Measurements from ENCODE around the gene HIVEP3.

HIVEP3 gene

DNA sequence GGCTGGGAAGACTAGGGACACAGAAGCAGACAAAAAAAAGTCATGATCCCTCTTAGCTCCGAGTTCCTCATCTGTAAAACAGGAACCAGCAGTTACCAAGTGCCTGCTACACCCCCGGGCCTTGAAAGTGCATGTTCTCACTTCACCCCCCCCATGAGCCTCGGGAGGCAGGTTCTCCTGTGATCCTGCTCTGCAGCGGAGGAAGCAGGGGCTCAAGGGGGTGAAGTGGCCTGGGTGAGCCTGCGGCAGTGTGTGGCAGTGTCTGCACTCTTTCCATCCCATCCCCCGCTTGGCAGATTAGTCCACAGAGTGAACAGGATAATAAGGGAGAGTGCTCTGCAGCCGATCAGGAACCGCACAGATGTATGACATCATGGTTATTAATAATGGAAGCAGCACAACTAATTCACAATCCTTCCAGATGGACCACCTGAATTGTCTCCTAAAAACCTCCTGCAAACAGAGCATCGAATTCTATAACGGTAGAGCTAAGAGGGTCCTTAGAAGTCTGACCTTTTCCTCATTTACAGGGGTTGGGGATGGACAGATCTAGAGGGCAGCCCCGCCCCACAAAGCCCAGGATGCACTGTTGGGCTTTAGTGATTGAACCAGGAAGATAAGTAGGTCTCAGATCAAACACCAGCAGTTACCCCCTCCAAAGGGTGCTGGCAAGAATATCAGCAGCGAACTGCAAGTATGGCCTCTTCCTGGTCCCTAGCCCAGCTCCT lies 260.1 kb downstream of the HIVEP3 start:
- Histone ChIP-seq H3K9me3 (ENCODE audit: control insufficient read depth in 2 of 2, low read length in 2 of 2) (no peaks in the 10 kb centered on the region), H3K36me3 (ENCODE audit: control insufficient read depth in 2 of 2, insufficient read depth in 2 of 2, low read length in 2 of 2) (no peaks in the 10 kb centered on the region), H3K9ac (ENCODE audit: low read length in 2 of 2) (no peak overlapping the region), H3K4me3 (ENCODE audit: low read length in 2 of 2) (no peak overlapping the region), H3K27ac (ENCODE audit: low read length) (no peak overlapping the region), H3K27me3 (ENCODE audit: control insufficient read depth in 1 of 2, insufficient read depth in 2 of 2, low read length in 2 of 2) (peaks cover 0 to 2% of the 10 kb centered on the region in 2 donors), H3K4me1 (ENCODE audit: control insufficient read depth, insufficient read depth, low read length) (peaks cover 9% of the 10 kb centered on the region)

DNA sequence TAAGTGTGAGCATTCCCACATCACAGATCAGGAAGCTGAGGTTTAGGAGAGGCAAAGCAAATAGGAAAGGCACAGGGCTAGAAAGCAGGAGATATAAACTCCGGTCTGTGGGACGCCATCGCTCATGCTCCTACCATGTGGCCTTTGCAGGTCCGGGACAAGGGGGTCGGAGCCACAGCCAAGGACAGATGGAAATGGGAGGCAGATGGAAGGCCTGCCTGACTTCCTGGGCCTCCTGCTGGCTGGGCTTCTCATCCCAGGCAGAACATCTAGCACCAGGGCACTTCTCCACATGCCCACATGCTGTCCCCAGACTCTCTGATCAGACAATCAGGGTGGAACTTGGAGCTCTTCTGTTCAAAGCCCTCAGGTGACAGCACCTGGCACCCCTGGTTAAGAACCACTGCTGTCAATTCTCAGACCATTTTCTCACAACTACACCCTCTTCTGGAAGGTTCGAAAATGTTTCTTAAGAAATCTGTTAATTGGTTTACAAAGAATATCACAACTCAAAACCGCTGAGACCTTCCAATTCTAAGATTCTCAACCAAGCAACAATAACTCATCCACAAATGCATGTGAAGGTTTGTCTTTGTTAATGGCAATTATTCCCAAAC lies 260.9 kb downstream of the HIVEP3 start:
- H3K27me3 ChIP-seq (ENCODE audit: control insufficient read depth in 1 of 2, insufficient read depth in 2 of 2, low read length in 2 of 2) = peaks cover 0 to 2% of the 10 kb centered on the region in 2 donors
- no peak overlapping the region for H3K27ac ChIP-seq (ENCODE audit: low read length)

DNA sequence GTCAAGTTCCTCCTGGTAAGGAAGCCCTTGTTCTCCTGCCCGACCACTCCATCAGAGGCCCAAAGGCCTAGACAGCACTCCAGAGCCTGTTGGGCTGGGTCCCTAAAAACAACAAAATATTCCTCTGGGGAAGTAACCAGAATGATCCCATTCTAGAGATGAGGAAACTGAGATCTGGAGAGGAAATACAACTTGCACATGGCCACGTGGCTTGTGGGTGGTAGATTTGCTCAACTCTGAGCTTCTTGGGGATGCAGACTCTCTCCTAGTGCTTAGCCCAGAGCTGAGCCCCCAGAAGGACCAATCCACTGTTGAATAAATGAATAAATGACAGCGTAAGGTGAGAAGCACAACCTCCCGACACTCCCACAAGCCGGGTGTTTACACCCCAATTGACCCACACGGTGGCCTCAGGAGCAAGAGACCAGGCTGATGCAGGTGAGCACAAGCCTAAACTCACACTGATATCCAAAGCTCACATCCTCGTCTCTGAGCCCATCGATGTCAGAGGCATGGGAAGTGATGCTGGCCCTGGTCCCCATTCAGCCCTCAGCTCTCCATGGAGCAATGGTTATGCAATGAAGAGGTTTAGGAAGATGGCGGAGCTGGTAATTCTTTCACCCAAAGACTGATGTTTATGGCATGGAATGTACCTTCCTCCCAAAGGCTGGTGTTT lies 261.8 kb downstream of the HIVEP3 start:
- Histone ChIP-seq H3K9ac (ENCODE audit: low read length in 2 of 2) (no peak overlapping the region), H3K9me3 (ENCODE audit: control insufficient read depth in 2 of 2, low read length in 2 of 2) (no peaks in the 10 kb centered on the region), H3K4me1 (ENCODE audit: control insufficient read depth, insufficient read depth, low read length) (peaks cover 9% of the 10 kb centered on the region), H3K27me3 (ENCODE audit: control insufficient read depth in 1 of 2, insufficient read depth in 2 of 2, low read length in 2 of 2) (peaks cover 0 to 2% of the 10 kb centered on the region in 2 donors), H3K27ac (ENCODE audit: low read length) (no peak overlapping the region), H3K4me3 (ENCODE audit: low read length in 2 of 2) (no peak overlapping the region), H3K36me3 (ENCODE audit: control insufficient read depth in 2 of 2, insufficient read depth in 2 of 2, low read length in 2 of 2) (no peaks in the 10 kb centered on the region)

More for the DNA sequence above, 260.9 kb downstream of the HIVEP3 start:
- H3K36me3 ChIP-seq (ENCODE audit: control insufficient read depth in 2 of 2, insufficient read depth in 2 of 2, low read length in 2 of 2) = no peaks in the 10 kb centered on the region
- H3K4me1 ChIP-seq (ENCODE audit: control insufficient read depth, insufficient read depth, low read length) = peaks cover 9% of the 10 kb centered on the region
- H3K9ac ChIP-seq (ENCODE audit: low read length in 2 of 2) = no peak overlapping the region
- no peaks in the 10 kb centered on the region for H3K9me3 ChIP-seq (ENCODE audit: control insufficient read depth in 2 of 2, low read length in 2 of 2)
- H3K4me3 ChIP-seq (ENCODE audit: low read length in 2 of 2) = no peak overlapping the region

DNA sequence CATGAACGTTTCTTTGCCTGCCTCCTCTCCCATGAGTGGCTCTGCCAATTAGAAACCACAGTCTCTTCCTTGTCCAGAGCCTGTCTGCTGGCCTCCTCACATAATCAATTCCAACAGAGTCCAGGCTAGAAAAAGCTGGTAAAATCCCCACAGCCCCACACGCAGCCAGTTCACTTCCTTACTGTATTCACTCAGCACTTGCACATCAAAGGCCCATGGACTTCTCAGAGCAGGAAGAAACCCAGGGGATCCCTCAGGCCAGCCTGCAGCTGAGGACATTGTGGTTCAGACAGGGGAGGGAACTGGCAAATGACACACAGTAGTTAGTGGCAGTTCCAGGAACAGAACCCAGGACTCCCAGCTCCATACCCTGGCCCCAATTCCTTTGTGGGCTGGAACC lies 262.7 kb downstream of the HIVEP3 start:
- H3K4me1 ChIP-seq (ENCODE audit: control insufficient read depth, insufficient read depth, low read length) = peaks cover 2% of the 10 kb centered on the region
- H3K4me3 ChIP-seq (ENCODE audit: low read length in 2 of 2) = no peak overlapping the region
- H3K9ac ChIP-seq (ENCODE audit: low read length in 2 of 2) = no peak overlapping the region
- H3K9me3 ChIP-seq (ENCODE audit: control insufficient read depth in 2 of 2, low read length in 2 of 2) = no peaks in the 10 kb centered on the region
- H3K27ac ChIP-seq (ENCODE audit: low read length) = no peak overlapping the region
- H3K27me3 ChIP-seq (ENCODE audit: control insufficient read depth in 1 of 2, insufficient read depth in 2 of 2, low read length in 2 of 2) = peaks cover 0 to 2% of the 10 kb centered on the region in 2 donors
- no peaks in the 10 kb centered on the region for H3K36me3 ChIP-seq (ENCODE audit: control insufficient read depth in 2 of 2, insufficient read depth in 2 of 2, low read length in 2 of 2)

DNA sequence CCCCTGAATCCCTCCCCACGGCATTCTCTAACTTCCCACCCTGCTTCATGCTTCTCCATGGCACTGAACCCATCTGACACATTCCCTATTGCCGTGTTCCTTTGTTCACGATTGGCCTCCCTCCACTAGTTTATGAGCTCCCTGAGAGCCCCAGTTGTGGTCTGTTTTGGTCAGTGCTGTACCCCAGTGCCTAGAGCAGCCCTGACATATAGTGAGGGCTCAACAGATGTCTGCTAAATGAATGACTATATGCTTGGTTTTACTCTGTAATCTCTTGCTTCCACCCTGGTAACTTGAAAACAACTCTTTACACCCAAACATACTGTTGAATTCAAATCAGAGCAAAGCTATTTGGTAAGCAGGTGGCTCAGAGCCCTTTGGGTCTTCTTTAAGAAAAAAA lies 263.1 kb downstream of the HIVEP3 start:
- Histone ChIP-seq H3K4me1 (ENCODE audit: control insufficient read depth, insufficient read depth, low read length) (no peaks in the 10 kb centered on the region), H3K27ac (ENCODE audit: low read length) (no peak overlapping the region), H3K27me3 (ENCODE audit: control insufficient read depth in 1 of 2, insufficient read depth in 2 of 2, low read length in 2 of 2) (peaks cover 0 to 2% of the 10 kb centered on the region in 2 donors), H3K4me3 (ENCODE audit: low read length in 2 of 2) (no peak overlapping the region), H3K36me3 (ENCODE audit: control insufficient read depth in 2 of 2, insufficient read depth in 2 of 2, low read length in 2 of 2) (no peaks in the 10 kb centered on the region), H3K9ac (ENCODE audit: low read length in 2 of 2) (no peak overlapping the region), H3K9me3 (ENCODE audit: control insufficient read depth in 2 of 2, low read length in 2 of 2) (no peaks in the 10 kb centered on the region)

DNA sequence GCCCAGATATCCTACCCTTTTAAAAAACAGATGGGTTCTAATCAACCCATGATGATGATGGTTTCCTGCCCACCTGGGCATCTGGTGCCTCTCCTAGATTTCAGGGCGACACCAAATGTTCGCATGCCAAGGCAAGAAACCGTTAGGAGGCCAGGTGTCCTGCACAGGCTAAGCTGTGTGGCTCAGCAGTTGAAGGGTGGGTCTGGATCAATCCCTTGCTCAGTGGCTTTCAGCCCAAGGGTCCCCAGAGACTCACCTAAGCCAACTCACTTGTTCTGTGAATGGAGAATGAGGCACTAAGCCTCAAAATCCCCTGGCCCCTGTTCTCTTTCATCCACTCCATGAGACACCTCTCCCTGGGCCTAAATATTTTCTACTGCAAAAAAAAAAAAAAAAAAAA lies 265.1 kb downstream of the HIVEP3 start:
- H3K9me3 ChIP-seq (ENCODE audit: control insufficient read depth in 2 of 2, low read length in 2 of 2) = no peaks in the 10 kb centered on the region
- no peak overlapping the region for H3K9ac ChIP-seq (ENCODE audit: low read length in 2 of 2)
- H3K4me3 ChIP-seq (ENCODE audit: low read length in 2 of 2) = no peak overlapping the region
- no peaks in the 10 kb centered on the region for H3K36me3 ChIP-seq (ENCODE audit: control insufficient read depth in 2 of 2, insufficient read depth in 2 of 2, low read length in 2 of 2)
- no peaks in the 10 kb centered on the region for H3K27me3 ChIP-seq (ENCODE audit: control insufficient read depth in 1 of 2, insufficient read depth in 2 of 2, low read length in 2 of 2)
- no peaks in the 10 kb centered on the region for H3K4me1 ChIP-seq (ENCODE audit: control insufficient read depth, insufficient read depth, low read length)
- H3K27ac ChIP-seq (ENCODE audit: low read length) = no peak overlapping the region

DNA sequence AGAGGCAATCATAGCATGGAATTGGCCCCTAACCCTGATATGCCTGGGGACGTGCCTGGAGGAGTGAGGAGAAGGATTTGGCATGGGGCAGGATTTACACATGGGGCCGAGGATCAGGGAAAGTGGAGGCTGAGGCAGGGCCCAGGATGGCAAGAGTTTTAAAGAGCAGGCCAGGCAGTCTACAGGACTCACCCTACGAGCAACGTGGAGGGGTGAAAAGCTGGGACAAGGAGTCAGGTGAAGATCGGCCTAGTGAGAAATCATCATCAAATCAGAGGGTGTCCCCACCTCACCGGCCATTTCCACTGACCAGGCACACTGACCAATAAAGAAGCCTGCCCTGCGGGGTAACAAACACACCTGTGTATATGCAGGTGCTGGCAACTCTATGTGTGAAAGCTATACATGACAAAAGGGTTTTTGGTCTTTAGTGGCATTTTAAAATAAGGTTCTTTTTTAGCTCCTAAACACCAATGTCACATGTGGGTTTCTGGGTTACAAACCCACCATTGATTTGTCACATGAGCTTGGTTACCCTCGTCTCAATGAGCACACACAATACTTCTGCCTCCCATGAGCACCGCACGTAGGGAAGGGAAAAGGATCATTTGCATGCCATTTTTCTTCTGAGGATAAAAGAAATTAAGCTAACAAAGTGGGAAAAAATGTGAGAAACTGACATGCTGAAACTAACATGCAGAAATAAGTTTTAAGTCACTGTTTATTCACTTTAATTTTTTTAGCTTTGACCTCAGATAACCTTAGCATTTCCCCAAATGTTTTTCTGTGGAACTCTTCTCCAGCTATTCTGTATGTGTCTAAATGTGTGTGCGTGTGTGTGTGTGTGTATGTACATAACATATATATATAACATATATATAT lies 266.1 kb downstream of the HIVEP3 start:
- no peak overlapping the region for H3K4me3 ChIP-seq (ENCODE audit: low read length in 2 of 2)
- no peak overlapping the region for H3K9ac ChIP-seq (ENCODE audit: low read length in 2 of 2)
- H3K27ac ChIP-seq (ENCODE audit: low read length) = no peak overlapping the region
- no peaks in the 10 kb centered on the region for H3K9me3 ChIP-seq (ENCODE audit: control insufficient read depth in 2 of 2, low read length in 2 of 2)
- no peaks in the 10 kb centered on the region for H3K4me1 ChIP-seq (ENCODE audit: control insufficient read depth, insufficient read depth, low read length)
- H3K27me3 ChIP-seq (ENCODE audit: control insufficient read depth in 1 of 2, insufficient read depth in 2 of 2, low read length in 2 of 2) = no peaks in the 10 kb centered on the region
- no peaks in the 10 kb centered on the region for H3K36me3 ChIP-seq (ENCODE audit: control insufficient read depth in 2 of 2, insufficient read depth in 2 of 2, low read length in 2 of 2)

DNA sequence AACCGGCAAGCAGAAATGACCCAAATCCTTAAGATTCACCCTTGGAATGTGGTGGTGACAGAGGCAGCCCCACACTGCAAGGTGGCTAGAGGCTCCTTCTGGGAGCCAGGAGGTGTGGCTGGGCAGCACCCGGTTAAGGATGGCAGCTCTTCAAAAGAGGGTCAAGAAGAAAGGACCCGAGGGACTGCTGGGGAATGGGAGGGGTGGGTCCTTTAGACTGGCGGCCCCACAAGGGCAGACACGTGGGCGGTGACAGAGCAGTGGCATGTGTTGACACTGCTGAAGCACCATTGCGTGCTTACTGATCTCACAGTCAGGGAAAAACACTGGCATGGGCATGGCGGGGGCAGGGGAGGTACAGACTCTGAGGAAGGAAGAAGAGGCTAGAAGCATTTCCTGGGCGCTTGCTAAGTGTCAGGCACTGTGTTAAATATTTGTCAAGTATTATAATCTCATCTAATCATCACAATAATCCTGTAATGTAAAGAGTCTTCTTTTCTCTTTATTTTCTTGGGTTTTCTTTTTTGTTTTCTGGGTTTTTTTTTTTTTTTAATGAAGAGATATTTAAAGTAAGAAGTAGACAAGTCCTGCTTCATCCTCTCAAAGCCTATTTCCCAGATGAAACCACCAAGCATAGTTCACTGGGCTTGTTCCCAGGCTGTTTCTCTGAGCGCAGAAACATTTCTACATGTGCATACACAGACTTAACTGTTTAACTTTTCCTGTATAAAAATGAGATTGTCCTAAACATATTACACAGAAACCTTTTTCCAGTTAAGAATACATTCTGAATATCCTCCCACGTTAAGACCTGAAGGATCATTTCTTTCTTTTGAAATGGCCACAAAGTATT lies 268.5 kb downstream of the HIVEP3 start:
- Histone ChIP-seq H3K9me3 (ENCODE audit: control insufficient read depth in 2 of 2, low read length in 2 of 2) (no peaks in the 10 kb centered on the region), H3K4me3 (ENCODE audit: low read length in 2 of 2) (no peak overlapping the region), H3K36me3 (ENCODE audit: control insufficient read depth in 2 of 2, insufficient read depth in 2 of 2, low read length in 2 of 2) (no peaks in the 10 kb centered on the region), H3K27me3 (ENCODE audit: control insufficient read depth in 1 of 2, insufficient read depth in 2 of 2, low read length in 2 of 2) (no peaks in the 10 kb centered on the region), H3K9ac (ENCODE audit: low read length in 2 of 2) (no peak overlapping the region), H3K27ac (ENCODE audit: low read length) (no peak overlapping the region), H3K4me1 (ENCODE audit: control insufficient read depth, insufficient read depth, low read length) (no peaks in the 10 kb centered on the region)

DNA sequence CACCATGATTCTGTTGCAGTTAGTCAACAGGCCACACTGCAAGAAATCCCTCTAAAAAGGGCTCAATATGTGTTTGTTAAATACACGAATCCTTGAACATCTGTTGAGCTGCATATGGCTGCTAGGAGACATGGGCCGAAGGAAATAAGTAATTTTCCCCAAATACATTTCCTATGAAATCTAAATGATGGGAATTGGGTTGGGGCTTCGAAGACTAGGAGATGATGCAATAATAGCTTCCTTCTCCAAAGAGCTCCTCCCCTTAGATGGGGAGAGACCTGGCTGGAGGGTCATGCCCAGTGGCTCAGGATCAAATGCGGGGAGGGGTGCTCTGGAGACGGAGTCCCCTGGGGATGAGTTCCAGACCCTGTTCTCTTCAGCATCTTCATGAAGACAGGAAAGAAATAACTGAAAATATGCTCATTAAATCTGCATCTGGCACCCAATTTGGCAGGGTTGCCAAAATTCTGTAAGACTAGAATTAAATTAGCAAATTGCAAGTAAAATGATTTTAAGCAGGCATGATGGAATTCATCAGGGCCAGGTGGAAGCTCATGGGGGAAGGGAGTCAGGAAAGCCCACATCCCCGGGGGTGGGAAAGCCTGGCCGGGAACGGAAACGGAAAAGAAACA lies 269.2 kb downstream of the HIVEP3 start:
- Histone ChIP-seq H3K9me3 (ENCODE audit: control insufficient read depth in 2 of 2, low read length in 2 of 2) (no peaks in the 10 kb centered on the region), H3K27me3 (ENCODE audit: control insufficient read depth in 1 of 2, insufficient read depth in 2 of 2, low read length in 2 of 2) (no peaks in the 10 kb centered on the region), H3K9ac (ENCODE audit: low read length in 2 of 2) (no peak overlapping the region), H3K4me1 (ENCODE audit: control insufficient read depth, insufficient read depth, low read length) (no peaks in the 10 kb centered on the region), H3K27ac (ENCODE audit: low read length) (no peak overlapping the region), H3K4me3 (ENCODE audit: low read length in 2 of 2) (no peak overlapping the region), H3K36me3 (ENCODE audit: control insufficient read depth in 2 of 2, insufficient read depth in 2 of 2, low read length in 2 of 2) (no peaks in the 10 kb centered on the region)

Data from stomach smooth muscle (tissue), 2 donors.